Astrocyte (in vitro differentiated cells and primary cell): ENCODE results near the gene LYPD3. TPM values are rescaled to one million over a fixed set of nuclear protein-coding genes. Genes with fewer than 3 reads are reported as not detected.

Experiments
- DNase-seq: peaks from one replicate; pipeline ENCODE4 v3.0.0-alpha.2; 2010; ENCODE audit warnings: low read depth
- FAIRE-seq: peaks from 2 replicates; lab custom pipeline; 2011; peaks lifted over from hg19 to GRCh38; lab: Jason Lieb, UNC
- H2AFZ ChIP-seq: 2 replicates; pipeline ENCODE4 v1.6.0; 2012; ENCODE audit warnings: low read depth, low read length, inconsistent platforms
- H3K27ac ChIP-seq: 2 replicates; pipeline ENCODE4 v1.5.1; 2011; ENCODE audit warnings: low read depth, low read length, inconsistent platforms
- H3K27me3 ChIP-seq: 2 replicates; pipeline ENCODE4 v1.6.0; 2011; ENCODE audit warnings: low read length, inconsistent platforms; ENCODE audit not compliant: insufficient read depth
- H3K36me3 ChIP-seq: 2 replicates; pipeline ENCODE4 v1.5.1; 2011; ENCODE audit warnings: low read length, inconsistent platforms; ENCODE audit not compliant: insufficient read depth
- H3K4me1 ChIP-seq: 2 replicates; pipeline ENCODE4 v1.5.1; 2011; ENCODE audit warnings: low read length, inconsistent platforms; ENCODE audit not compliant: insufficient read depth
- H3K4me2 ChIP-seq: 2 replicates; pipeline ENCODE4 v1.6.0; 2012; ENCODE audit warnings: low read length, inconsistent platforms
- H3K4me3 ChIP-seq: 2 replicates; pipeline ENCODE4 v1.5.1; 2011; ENCODE audit warnings: low read depth, mild to moderate bottlenecking, low read length, inconsistent platforms; ENCODE audit not compliant: insufficient read depth
- H3K79me2 ChIP-seq: 2 replicates; pipeline ENCODE4 v1.6.0; 2012; ENCODE audit warnings: mild to moderate bottlenecking, low read length, inconsistent platforms; ENCODE audit not compliant: insufficient read depth
- H3K9ac ChIP-seq: 2 replicates; pipeline ENCODE4 v1.6.0; 2012; ENCODE audit warnings: mild to moderate bottlenecking, low read length, inconsistent platforms
- H3K9me3 ChIP-seq: 2 replicates; pipeline ENCODE4 v1.5.1; 2012; ENCODE audit warnings: low read depth, mild to moderate bottlenecking, low read length, inconsistent platforms; ENCODE audit not compliant: insufficient read depth
- H4K20me1 ChIP-seq: 2 replicates; pipeline ENCODE4 v1.6.0; 2012; ENCODE audit warnings: low read length, inconsistent platforms; ENCODE audit not compliant: insufficient read depth
- H3K27ac Mint-ChIP-seq: one replicate; pipeline ENCODE4 v1.8.0; 2021; ENCODE audit warnings: mild to moderate bottlenecking, mixed read lengths; ENCODE audit not compliant: unreplicated experiment
- H3K27me3 Mint-ChIP-seq: one replicate; pipeline ENCODE4 v1.8.0; 2021; ENCODE audit warnings: low read depth, mixed read lengths; ENCODE audit not compliant: unreplicated experiment
- H3K36me3 Mint-ChIP-seq: one replicate; pipeline ENCODE4 v1.8.0; 2021; ENCODE audit warnings: low read depth, mixed read lengths; ENCODE audit not compliant: unreplicated experiment
- H3K4me1 Mint-ChIP-seq: one replicate; pipeline ENCODE4 v1.8.0; 2021; ENCODE audit warnings: low read depth, mixed read lengths; ENCODE audit not compliant: unreplicated experiment
- H3K4me3 Mint-ChIP-seq: one replicate; pipeline ENCODE4 v1.8.0; 2021; ENCODE audit warnings: mild to moderate bottlenecking, moderate library complexity, mixed read lengths; ENCODE audit not compliant: unreplicated experiment
- H3K9me3 Mint-ChIP-seq: one replicate; pipeline ENCODE4 v1.8.0; 2021; ENCODE audit warnings: mild to moderate bottlenecking, mixed read lengths; ENCODE audit not compliant: unreplicated experiment
- CTCF ChIP-seq: IDR thresholded peaks from 2 replicates; pipeline ENCODE4 v1.5.1; 2011; ENCODE audit warnings: low read depth, mild to moderate bottlenecking, inconsistent platforms, low read length, moderate library complexity; ENCODE audit not compliant: insufficient read depth
- EZH2 ChIP-seq: IDR thresholded peaks from 2 replicates; pipeline ENCODE4 v1.6.1; 2012; ENCODE audit warnings: mild to moderate bottlenecking, low read length, inconsistent platforms; ENCODE audit not compliant: insufficient read depth
- total RNA-seq: library from RNA; stranded (reverse); gene quantifications from 2 replicates; pipeline ENCODE4 v1.2.1, GENCODE V29; 2021

Gene LYPD3
- total RNA-seq, 1 donor from 2014 or later: 0.54 TPM

- peak overlapping the region; percentile 46 for H3K4me3 ChIP-seq
- no peaks in the 10 kb centered on the region for H3K36me3 ChIP-seq
- H3K79me2 ChIP-seq: no peaks in the 10 kb centered on the region
- no peaks in the 10 kb centered on the region for H3K9me3 ChIP-seq
- no peaks in the 10 kb centered on the region for H3K27me3 ChIP-seq
- DNase-seq: peak; percentile 83
- Mint-ChIP-seq H3K27ac (peak overlapping the region; percentile 72), H3K4me3 (peak overlapping the region; percentile 74), H3K36me3 (peaks cover 5% of the 10 kb centered on the region), H3K9me3 (peaks cover 2% of the 10 kb centered on the region), H3K27me3 (peaks cover 3% of the 10 kb centered on the region), H3K4me1 (no peaks in the 10 kb centered on the region)
- H3K9ac ChIP-seq: peak overlapping the region; percentile 57
- peak overlapping the region; percentile 62 for H3K27ac ChIP-seq
- H3K4me2 ChIP-seq: peak overlapping the region; percentile 82
- peak overlapping the region; percentile 76 for H2AFZ ChIP-seq
- no peak for TF ChIP-seq EZH2
- H3K4me1 ChIP-seq: peaks cover 11% of the 10 kb centered on the region
- H4K20me1 ChIP-seq: no peaks in the 10 kb centered on the region
- no peak for FAIRE-seq
These were observed 9.7 kb upstream of the LYPD3 start for GRCh38 chr19:43474986-43475705.

GRCh38 chr19:43474487-43474886, 9.1 kb upstream of the LYPD3 start:
- H3K9me3 Mint-ChIP-seq: peaks cover 2% of the 10 kb centered on the region

GRCh38 chr19:43471091-43471490, 5.7 kb upstream of the LYPD3 start:
- Histone ChIP-seq H3K9ac (no peak overlapping the region), H3K36me3 (no peaks in the 10 kb centered on the region), H3K27ac (no peak overlapping the region), H3K27me3 (no peaks in the 10 kb centered on the region), H4K20me1 (no peaks in the 10 kb centered on the region), H3K9me3 (no peaks in the 10 kb centered on the region), H2AFZ (no peak overlapping the region), H3K4me3 (no peak overlapping the region), H3K4me2 (no peak overlapping the region), H3K79me2 (no peaks in the 10 kb centered on the region), H3K4me1 (peaks cover 28% of the 10 kb centered on the region)
- H3K4me1 Mint-ChIP-seq: no peaks in the 10 kb centered on the region
- no peak overlapping the region for H3K4me3 Mint-ChIP-seq
- FAIRE-seq (no peak), DNase-seq (no peak)
- no peaks in the 10 kb centered on the region for H3K36me3 Mint-ChIP-seq
- TF ChIP-seq CTCF (no peak), EZH2 (no peak)
- H3K27me3 Mint-ChIP-seq: peaks cover 5% of the 10 kb centered on the region
- peaks cover 2% of the 10 kb centered on the region for H3K9me3 Mint-ChIP-seq
- H3K27ac Mint-ChIP-seq: no peak overlapping the region

More at GRCh38 chr19:43474487-43474886, 9.1 kb upstream of the LYPD3 start:
- no peak for TF ChIP-seq EZH2
- no peak for TF ChIP-seq CTCF
- DNase-seq (no peak), FAIRE-seq (no peak)
- no peaks in the 10 kb centered on the region for H3K36me3 ChIP-seq
- peaks cover 12% of the 10 kb centered on the region for H3K4me1 ChIP-seq
- peak overlapping the region; percentile 82 for H3K4me2 ChIP-seq
- Mint-ChIP-seq H3K4me1 (no peaks in the 10 kb centered on the region), H3K27ac (no peak overlapping the region), H3K36me3 (peaks cover 5% of the 10 kb centered on the region), H3K27me3 (peaks cover 3% of the 10 kb centered on the region), H3K4me3 (no peak overlapping the region)
- no peaks in the 10 kb centered on the region for H3K79me2 ChIP-seq
- H3K4me3 ChIP-seq: no peak overlapping the region
- no peaks in the 10 kb centered on the region for H3K27me3 ChIP-seq
- H4K20me1 ChIP-seq: no peaks in the 10 kb centered on the region
- H3K27ac ChIP-seq: no peak overlapping the region
- no peaks in the 10 kb centered on the region for H3K9me3 ChIP-seq
- H2AFZ ChIP-seq: no peak overlapping the region
- H3K9ac ChIP-seq: peak overlapping the region; percentile 54
